Activated T-cell treated with anti-CD3 and anti-CD28 coated beads, Interleukin-2, amount 50 U/mL, for 48 hours (primary cell): Measurements from ENCODE around the gene TRIM7.
"Not testable (repeated sequence)": the region's sequence is repeated elsewhere in the genome, so short reads cannot be mapped to it uniquely, and the experiment has no call there.

Experiments
- DNase-seq, 2 experiments: peaks; one replicate each; pipeline ENCODE4 v3.0.0-alpha.2; 2020

The TRIM7 gene

GRCh38 chr5:181191526-181192336, 13.3 kb downstream of the TRIM7 start:
- peak; percentile 98 to 99 for DNase-seq

- peak; percentile 70 to 77 for DNase-seq
Measured at GRCh38 chr5:181190711-181191525, 14.1 kb downstream of the TRIM7 start.

- DNase-seq, result peak; percentile 70 to 78
Measured at GRCh38 chr5:181189962-181190710, 14.9 kb downstream of the TRIM7 start.

- peak; percentile 70 to 74 for DNase-seq
Measured at GRCh38 chr5:181189363-181189961, 15.5 kb downstream of the TRIM7 start.

GRCh38 chr5:181188700-181189362, 16.2 kb downstream of the TRIM7 start:
- peak; percentile 89 to 94 for DNase-seq

GRCh38 chr5:181187500-181188213, 17.3 kb downstream of the TRIM7 start:
- DNase-seq, result peak; percentile 87 to 91

GRCh38 chr5:181186986-181187499, 18.0 kb downstream of the TRIM7 start:
- no peak for DNase-seq

GRCh38 chr5:181186022-181186421, 19.0 kb downstream of the TRIM7 start:
- DNase-seq, result no peak

- DNase-seq, result no peak
Measured at GRCh38 chr5:181185560-181185959, 19.4 kb downstream of the TRIM7 start.

- no peak for DNase-seq
Measured at GRCh38 chr5:181184845-181185216, 20.2 kb downstream of the TRIM7 start.

GRCh38 chr5:181182651-181183050, 22.3 kb downstream of the TRIM7 start:
- no peak for DNase-seq

GRCh38 chr5:181181650-181182565, 23.1 kb downstream of the TRIM7 start:
- DNase-seq, result peak; percentile 62 to 69

GRCh38 chr5:181177559-181177958, 27.4 kb downstream of the TRIM7 start:
- not testable (repeated sequence) for DNase-seq

GRCh38 chr5:181176254-181176952, 28.6 kb downstream of the TRIM7 start:
- no peak for DNase-seq

- peak; percentile 89 to 90 for DNase-seq
Measured at GRCh38 chr5:181173420-181174342, 31.3 kb downstream of the TRIM7 start.

- DNase-seq, result peak; percentile 86 to 87
Measured at GRCh38 chr5:181173027-181173419, 32.0 kb downstream of the TRIM7 start.

GRCh38 chr5:181171782-181172181, 33.2 kb downstream of the TRIM7 start:
- DNase-seq, result no peak

- DNase-seq, result no peak
Measured at GRCh38 chr5:181170996-181171395, 34.0 kb downstream of the TRIM7 start.
